GM12865 (cell line): ENCODE measurements around the gene FAM180A.
"Not testable (repeated sequence)": the region's sequence is repeated elsewhere in the genome, so short reads cannot be mapped to it uniquely, and the experiment has no call there.

Experiments
- DNase-seq: peaks from one replicate; pipeline ENCODE4 v3.0.0; 2010; ENCODE audit warnings: low read depth
- H3K4me3 ChIP-seq: 2 replicates; pipeline ENCODE4 v1.5.1; 2011; ENCODE audit warnings: mild to moderate bottlenecking, low read depth, low read length, control low read depth
- CTCF ChIP-seq: IDR thresholded peaks from 2 replicates; pipeline ENCODE4 v1.5.1; 2011; ENCODE audit warnings: low read length, control low read depth, low read depth, inconsistent platforms; ENCODE audit not compliant: insufficient read depth; ENCODE audit errors: missing control alignments

Gene FAM180A

GRCh38 chr7:135743907-135744731, 4.5 kb downstream of the FAM180A start:
- no peak for DNase-seq
- TF ChIP-seq CTCF, result no peak
- H3K4me3 ChIP-seq, result no peak overlapping the region

GRCh38 chr7:135742371-135742770, 6.2 kb downstream of the FAM180A start:
- DNase-seq, result no peak
- TF ChIP-seq CTCF, result no peak
- no peak overlapping the region for H3K4me3 ChIP-seq

- no peak for TF ChIP-seq CTCF
- DNase-seq, result no peak
- no peak overlapping the region for H3K4me3 ChIP-seq
Observed at GRCh38 chr7:135741905-135742304, 6.7 kb downstream of the FAM180A start.

- no peak for DNase-seq
- TF ChIP-seq CTCF, result no peak
- no peak overlapping the region for H3K4me3 ChIP-seq
Observed at GRCh38 chr7:135740889-135741288, 7.7 kb downstream of the FAM180A start.

DNA sequence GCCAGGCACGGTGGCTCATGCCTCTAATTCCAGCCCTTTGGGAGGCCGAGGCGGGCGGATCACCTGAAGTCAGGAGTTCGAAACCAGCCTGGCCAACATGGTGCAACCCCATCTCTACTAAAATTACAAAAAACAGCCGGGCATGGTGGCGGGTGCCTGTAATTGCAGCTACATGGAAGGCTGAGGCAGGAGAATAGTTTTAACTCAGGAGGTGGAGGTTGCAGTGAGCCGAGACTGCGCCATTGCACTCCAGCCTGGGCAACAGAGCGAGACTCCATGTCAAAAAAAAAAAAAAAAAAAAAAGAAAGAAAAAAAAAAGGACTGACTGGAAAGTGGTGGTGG, 11.3 kb downstream of the FAM180A start:
- not testable (repeated sequence) for DNase-seq

DNA sequence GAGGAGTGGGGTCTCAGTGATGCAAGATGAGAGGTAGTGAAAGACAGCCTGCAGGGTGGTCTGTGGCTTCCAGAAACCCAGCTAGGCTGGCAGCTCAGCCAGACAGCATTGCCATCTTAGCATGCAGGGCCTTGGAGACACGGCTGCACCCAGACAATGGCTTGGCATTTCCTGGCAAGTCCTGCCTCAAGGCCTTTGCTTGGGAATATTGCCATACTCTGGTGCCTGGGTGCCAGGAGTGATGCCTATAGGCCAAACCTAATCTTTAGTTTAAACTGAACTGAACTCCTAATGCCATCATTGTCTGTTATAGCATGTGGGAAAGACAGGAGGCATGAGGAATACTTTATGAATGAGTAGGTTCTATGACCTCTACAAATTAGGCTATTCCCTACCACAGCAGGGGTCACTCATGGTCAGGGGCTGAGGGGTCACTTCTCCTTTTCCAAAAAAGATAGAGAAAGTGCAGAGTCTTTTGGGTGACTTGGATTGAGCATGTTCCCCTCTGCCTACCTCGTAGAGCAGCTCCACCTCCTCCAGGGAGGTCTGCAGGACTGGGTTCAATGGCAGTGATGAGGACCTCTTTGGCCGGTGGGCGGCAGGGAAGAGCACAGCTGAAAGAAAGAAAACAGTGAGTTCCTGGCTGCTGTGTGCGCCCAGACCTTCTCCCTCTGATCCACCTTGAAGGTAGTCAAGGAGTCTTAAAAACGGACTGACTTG, 11.9 kb downstream of the FAM180A start:
- no peak for DNase-seq
- TF ChIP-seq CTCF, result no peak

More for the DNA sequence above, 11.3 kb downstream of the FAM180A start:
- not testable (repeated sequence) for H3K4me3 ChIP-seq

GRCh38 chr7:135734343-135734689, 14.3 kb downstream of the FAM180A start:
- TF ChIP-seq CTCF, result no peak
- no peak overlapping the region for H3K4me3 ChIP-seq
- no peak for DNase-seq

More for the DNA sequence above, 11.9 kb downstream of the FAM180A start:
- H3K4me3 ChIP-seq, result no peak overlapping the region
